MCF 10A (cell line): ENCODE results near the gene MAEA. TPM values are rescaled to one million over a fixed set of nuclear protein-coding genes. Genes with fewer than 3 reads are reported as not detected.
A peak's percentile ranks its signal among the peaks of the same experiment; 100 is the strongest.

Experiments used
- BruUV-seq: library from RNA; stranded (reverse); fragments of 400-500 nt; replicated peaks from 2 replicates; lab custom pipeline; 2021; lab: Mats Ljungman, UMichigan
- CTCF ChIA-PET: fragments of 300-600 bp; sonication (Branson Sonifier 250); formaldehyde crosslinking; extraction: SDS; loops from one replicate; lab custom pipeline; 2021; ENCODE audit warnings: antibody characterized with exemption, inconsistent platforms; lab: Yijun Ruan, JAX
- POLR2A ChIA-PET: fragments of 300-600, 350-650 bp; sonication (Branson Sonifier 250); formaldehyde crosslinking; extraction: SDS; loops from one replicate; lab custom pipeline; 2020; ENCODE audit warnings: antibody characterized with exemption, inconsistent platforms; lab: Yijun Ruan, JAX
- DNase-seq: peaks from one replicate; pipeline ENCODE4 v3.0.0-alpha.2; 2018; ENCODE audit not compliant: unreplicated experiment
- H3K27ac Mint-ChIP-seq: one replicate; pipeline ENCODE4 v1.8.0; 2022; ENCODE audit warnings: mild to moderate bottlenecking, low read depth, mixed read lengths; ENCODE audit not compliant: unreplicated experiment
- H3K27me3 Mint-ChIP-seq: one replicate; pipeline ENCODE4 v1.8.0; 2022; ENCODE audit warnings: mixed read lengths; ENCODE audit not compliant: insufficient read depth, unreplicated experiment
- H3K36me3 Mint-ChIP-seq: one replicate; pipeline ENCODE4 v1.8.0; 2022; ENCODE audit warnings: mild to moderate bottlenecking, moderate library complexity, mixed read lengths; ENCODE audit not compliant: insufficient read depth, unreplicated experiment
- H3K4me1 Mint-ChIP-seq: one replicate; pipeline ENCODE4 v1.8.0; 2022; ENCODE audit warnings: mixed read lengths; ENCODE audit not compliant: insufficient read depth, unreplicated experiment
- H3K4me3 Mint-ChIP-seq: one replicate; pipeline ENCODE4 v1.8.0; 2022; ENCODE audit warnings: mild to moderate bottlenecking, moderate library complexity, mixed read lengths; ENCODE audit not compliant: unreplicated experiment
- H3K9me3 Mint-ChIP-seq: one replicate; pipeline ENCODE4 v1.8.0; 2022; ENCODE audit warnings: mixed read lengths; ENCODE audit not compliant: unreplicated experiment
- CTCF ChIP-seq: fragments of 200-600 bp; IDR thresholded peaks from one replicate; pipeline ENCODE4 v1.8.0; 2022; ENCODE audit warnings: antibody characterized with exemption, mild to moderate bottlenecking; ENCODE audit not compliant: unreplicated experiment
- intact Hi-C: fragments of 100-400 bp; cut with micrococcal nuclease; formaldehyde crosslinking; loops from 2 replicates; pipeline ENCODE4 v1.14.1; 2022
- total RNA-seq: library from RNA; stranded (reverse); gene quantifications from 2 replicates; pipeline ENCODE4 v1.2.3, GENCODE V29; 2022

Gene MAEA
- total RNA-seq, 1 experiment from 2014 or later, result 89.6 TPM

GRCh38 chr4:1298461-1298860, 8.8 kb downstream of the MAEA start:
- Mint-ChIP-seq H3K27me3 (no peaks in the 10 kb centered on the region), H3K9me3 (no peaks in the 10 kb centered on the region), H3K36me3 (peaks cover 31% of the 10 kb centered on the region), H3K4me3 (no peak overlapping the region), H3K4me1 (peaks cover 36% of the 10 kb centered on the region), H3K27ac (no peak overlapping the region)
- ChIA-PET POLR2A (interaction anchor here (4.0 kb wide), 1 partner anchor 8 kb away, joined by 87 read pairs; the partner anchor contains the start of gene MAEA), CTCF (interaction anchor here (0.5 kb wide), 1 partner anchor 29 kb away, joined by 3 read pairs; no protein-coding TSS in a partner anchor)
- intact Hi-C loops, result no loop called here
- no peak for DNase-seq
- BruUV-seq, result no TSS peak
- no peak for TF ChIP-seq CTCF

- intact Hi-C loops, result no loop called here
- DNase-seq, result no peak
- Mint-ChIP-seq H3K27me3 (no peaks in the 10 kb centered on the region), H3K4me1 (peaks cover 36% of the 10 kb centered on the region), H3K4me3 (no peak overlapping the region), H3K36me3 (peaks cover 26% of the 10 kb centered on the region), H3K27ac (peak overlapping the region; percentile 80), H3K9me3 (no peaks in the 10 kb centered on the region)
- ChIA-PET CTCF (interaction anchor here (0.7 to 1.0 kb wide), 2 partner anchors 155 to 168 kb away, joined by 3 to 6 read pairs; no protein-coding TSS in a partner anchor), POLR2A (interaction anchor here (2.5 to 4.0 kb wide), 3 partner anchors 9 to 31 kb away, joined by 13 to 87 read pairs (median 29); partner anchors contain the start of gene MAEA)
- no TSS peak for BruUV-seq
- no peak for TF ChIP-seq CTCF
Observed at GRCh38 chr4:1299301-1299860, 9.7 kb downstream of the MAEA start.

GRCh38 chr4:1300466-1301455, 11.1 kb downstream of the MAEA start:
- Mint-ChIP-seq H3K27me3 (no peaks in the 10 kb centered on the region), H3K27ac (peak overlapping the region; percentile 70), H3K4me3 (peak overlapping the region; percentile 4), H3K9me3 (no peaks in the 10 kb centered on the region), H3K36me3 (peaks cover 26% of the 10 kb centered on the region), H3K4me1 (peaks cover 47% of the 10 kb centered on the region)
- ChIA-PET CTCF (interaction anchor here (0.6 to 2.2 kb wide), 8 partner anchors 10 to 615 kb away, joined by 3 to 9 read pairs (median 4); no protein-coding TSS in a partner anchor), POLR2A (interaction anchor here (0.7 to 4.0 kb wide), 13 partner anchors 9 to 369 kb away, joined by 3 to 87 read pairs (median 5); partner anchors contain the start of genes CTBP1, GAK, MAEA and TMEM175)
- no peak for TF ChIP-seq CTCF
- intact Hi-C loops, result loop anchor here (5.0 kb wide), 1 partner anchor 47 kb away; the partner anchor contains the start of gene UVSSA
- DNase-seq, result peak; percentile 96
- no TSS peak for BruUV-seq
